GM12864 (cell line): Measurements from ENCODE around the gene MMP15.
A peak's percentile ranks its signal among the peaks of the same experiment; 100 is the strongest.

ENCODE experiments used
- DNase-seq: peaks from one replicate; pipeline ENCODE4 v3.0.0-alpha.2; 2011; ENCODE audit warnings: low read depth
- H3K4me3 ChIP-seq: 2 replicates; pipeline ENCODE4 v1.5.1; 2011; ENCODE audit warnings: mild to moderate bottlenecking, low read depth, low read length, control low read depth
- TF ChIP-seq, protein P1 (sequence below): IDR thresholded peaks from 2 replicates; pipeline ENCODE4 v1.5.1; 2011; ENCODE audit warnings: low read depth, mild to moderate bottlenecking, moderate library complexity, low read length, control low read depth, inconsistent platforms; ENCODE audit errors: missing control alignments

Gene MMP15

DNA sequence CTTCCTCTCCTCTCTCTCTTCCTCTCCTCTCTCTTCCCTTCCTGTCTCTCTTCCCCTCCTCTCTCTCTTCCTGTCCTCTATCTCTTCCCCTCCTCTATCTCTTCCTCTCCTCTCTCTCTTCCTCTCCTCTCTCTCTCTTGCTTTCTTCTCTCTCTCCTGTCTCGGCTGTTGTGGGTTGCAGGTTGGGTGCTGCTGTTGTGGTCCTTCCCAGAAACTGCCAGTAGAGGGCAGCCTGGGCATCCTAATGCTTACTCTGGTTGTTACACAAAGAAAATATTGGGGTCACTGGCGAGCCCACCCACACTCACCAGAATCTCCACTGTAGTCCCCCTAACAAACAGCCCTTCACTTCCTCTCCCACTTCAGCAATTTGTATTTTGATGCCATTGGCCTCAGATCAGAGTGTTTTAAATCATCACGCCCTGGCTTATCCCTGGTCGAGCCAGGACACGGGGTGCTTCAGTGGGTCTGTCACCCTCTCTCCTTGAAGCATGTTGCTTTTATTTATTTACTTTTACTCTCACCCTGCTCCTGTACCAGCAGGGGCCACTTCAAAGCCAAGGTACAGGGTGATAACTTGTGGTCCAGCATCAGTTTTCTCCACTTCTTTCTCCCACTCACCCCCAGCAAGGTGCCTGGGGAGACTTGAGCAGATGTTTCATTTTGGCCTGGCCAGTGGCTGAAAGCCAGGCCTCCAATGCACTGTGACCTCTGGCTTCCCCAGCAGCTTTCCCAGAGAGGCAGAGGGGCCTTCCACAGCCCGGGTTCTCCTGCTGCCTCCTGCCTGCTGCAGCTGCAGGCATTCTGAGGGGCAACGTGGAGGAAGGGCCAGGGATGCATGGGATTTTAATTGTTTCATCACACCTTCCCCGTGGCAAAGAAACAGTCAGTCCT lies 4.7 kb upstream of the MMP15 start:
- TF ChIP-seq, protein P1, sequence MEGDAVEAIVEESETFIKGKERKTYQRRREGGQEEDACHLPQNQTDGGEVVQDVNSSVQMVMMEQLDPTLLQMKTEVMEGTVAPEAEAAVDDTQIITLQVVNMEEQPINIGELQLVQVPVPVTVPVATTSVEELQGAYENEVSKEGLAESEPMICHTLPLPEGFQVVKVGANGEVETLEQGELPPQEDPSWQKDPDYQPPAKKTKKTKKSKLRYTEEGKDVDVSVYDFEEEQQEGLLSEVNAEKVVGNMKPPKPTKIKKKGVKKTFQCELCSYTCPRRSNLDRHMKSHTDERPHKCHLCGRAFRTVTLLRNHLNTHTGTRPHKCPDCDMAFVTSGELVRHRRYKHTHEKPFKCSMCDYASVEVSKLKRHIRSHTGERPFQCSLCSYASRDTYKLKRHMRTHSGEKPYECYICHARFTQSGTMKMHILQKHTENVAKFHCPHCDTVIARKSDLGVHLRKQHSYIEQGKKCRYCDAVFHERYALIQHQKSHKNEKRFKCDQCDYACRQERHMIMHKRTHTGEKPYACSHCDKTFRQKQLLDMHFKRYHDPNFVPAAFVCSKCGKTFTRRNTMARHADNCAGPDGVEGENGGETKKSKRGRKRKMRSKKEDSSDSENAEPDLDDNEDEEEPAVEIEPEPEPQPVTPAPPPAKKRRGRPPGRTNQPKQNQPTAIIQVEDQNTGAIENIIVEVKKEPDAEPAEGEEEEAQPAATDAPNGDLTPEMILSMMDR, result peak; percentile 76
- no peak overlapping the region for H3K4me3 ChIP-seq
- DNase-seq, result no peak

DNA sequence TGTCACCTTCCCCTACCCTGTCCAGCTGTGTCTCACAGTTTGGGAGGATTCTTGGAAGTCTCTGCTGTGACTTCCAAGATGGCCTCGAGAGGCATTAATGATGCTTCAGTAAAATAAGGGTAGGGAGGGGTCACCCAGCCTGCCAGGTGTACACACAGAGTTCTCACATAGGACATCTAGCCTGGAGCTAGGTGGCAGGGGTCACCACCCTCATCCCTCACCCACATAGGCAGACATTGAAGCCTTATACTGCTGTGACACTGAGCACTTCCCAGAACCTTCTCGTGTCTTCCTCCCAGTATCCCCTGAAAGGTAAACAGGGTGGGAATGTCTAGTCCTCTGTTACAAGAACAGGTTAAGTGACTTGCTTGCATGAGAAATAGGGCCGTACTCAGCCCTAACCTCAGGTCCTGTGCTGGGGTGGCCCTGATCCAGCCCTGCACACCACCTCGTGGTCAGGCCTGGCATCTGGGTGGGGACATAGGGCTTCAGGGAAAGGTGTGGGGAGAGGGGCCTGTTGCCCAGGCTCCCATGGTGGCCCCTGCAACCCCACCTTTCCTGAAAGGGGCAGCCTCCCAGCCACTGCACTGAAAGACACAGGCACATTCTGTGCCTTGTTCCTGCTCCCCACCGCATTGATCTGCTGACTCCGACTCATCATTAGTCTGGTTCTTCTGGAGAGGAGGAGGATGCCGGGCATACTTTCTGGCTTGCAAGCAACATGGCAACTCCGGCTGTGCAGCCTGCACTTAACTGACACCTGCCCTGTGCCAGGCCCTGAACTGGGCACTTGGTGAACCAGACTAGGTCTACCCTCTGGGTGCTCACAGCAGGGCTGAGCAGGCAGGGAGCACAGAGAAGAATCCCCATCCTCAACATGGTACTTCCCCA lies 3.6 kb upstream of the MMP15 start:
- H3K4me3 ChIP-seq, result no peak overlapping the region
- no peak for DNase-seq
- TF ChIP-seq, protein P1, result no peak

DNA sequence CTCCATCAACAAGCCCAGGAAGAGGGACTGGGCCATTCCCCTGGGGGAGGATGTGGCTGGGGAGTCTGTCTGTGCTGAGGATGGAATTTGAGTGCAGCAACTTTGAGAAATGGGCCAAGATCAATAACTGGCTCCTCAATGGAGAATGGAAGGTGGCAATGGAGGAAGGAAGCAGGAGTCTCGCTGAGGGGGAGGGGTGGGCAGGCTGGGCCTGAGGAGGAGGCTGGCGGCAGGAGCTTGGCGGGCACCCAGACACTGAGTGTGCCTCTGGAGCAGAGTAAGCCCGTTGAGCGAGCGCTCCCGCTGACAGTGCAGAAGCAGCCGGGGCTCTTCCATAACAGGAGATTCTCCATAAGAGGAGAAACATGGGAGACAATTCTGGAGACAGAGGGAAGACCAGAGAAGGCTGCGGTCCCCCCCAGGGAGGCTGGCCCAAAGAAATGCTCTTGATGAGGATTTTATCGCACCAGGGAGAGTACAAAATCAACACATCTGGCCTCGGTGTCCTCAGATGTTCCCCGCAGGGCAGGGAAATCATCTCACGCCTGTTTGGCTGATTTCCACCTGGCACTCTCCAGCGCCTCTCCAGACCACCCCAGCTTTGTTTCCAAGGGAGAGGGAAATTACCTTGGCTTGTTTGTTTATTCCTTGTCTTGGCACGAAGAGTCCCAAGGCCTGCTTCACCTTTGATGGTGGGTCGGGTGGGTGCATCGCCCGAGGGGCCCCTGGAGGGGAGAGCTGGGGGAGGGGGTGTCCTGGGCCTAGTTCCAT lies 2.8 kb upstream of the MMP15 start:
- TF ChIP-seq, protein P1, result no peak
- DNase-seq, result no peak
- H3K4me3 ChIP-seq, result no peak overlapping the region

DNA sequence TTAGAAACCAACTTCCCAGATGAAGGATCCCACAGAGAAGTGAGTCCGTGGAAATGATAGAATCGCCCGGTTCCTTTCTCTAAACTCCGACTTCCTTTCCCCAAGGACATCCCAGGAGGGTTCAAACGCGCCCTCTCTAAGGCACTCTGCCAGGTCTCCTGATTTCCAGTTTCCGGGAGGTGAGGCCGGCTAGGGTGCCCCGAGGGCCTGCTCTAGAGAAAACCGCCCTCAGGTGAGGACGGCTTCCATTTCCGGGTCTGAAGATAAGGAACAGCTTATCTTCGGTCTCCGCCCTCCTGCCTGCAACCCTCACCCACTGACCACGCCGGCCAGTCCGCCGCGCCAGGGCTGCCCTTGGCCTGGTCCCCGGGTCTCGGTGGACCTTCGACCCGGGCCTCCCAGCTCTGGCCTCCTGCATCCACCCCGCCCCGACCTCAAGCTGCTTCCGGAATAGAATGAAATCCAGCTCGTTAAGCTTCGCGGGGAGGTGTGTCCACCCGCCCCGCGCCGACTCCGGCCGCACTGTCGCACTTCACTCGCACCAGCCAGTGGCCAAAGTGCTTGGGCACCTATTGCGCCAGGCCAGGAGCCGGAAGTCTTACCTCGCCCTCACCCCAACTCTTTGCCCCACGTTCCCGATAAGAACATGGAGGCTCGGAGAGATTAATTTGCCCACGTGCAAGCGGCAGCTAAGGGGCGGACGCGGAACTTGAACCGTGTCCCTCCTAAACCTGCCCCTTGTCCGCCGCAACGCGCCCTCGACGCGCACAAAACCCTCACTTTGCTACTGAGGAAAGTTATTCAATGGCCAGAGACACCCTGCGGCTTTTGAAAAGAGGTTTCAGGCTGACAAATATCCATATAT lies 836 bp upstream of the MMP15 start:
- no peak for DNase-seq
- peak overlapping the region; percentile 58 for H3K4me3 ChIP-seq
- TF ChIP-seq, protein P1, result no peak

DNA sequence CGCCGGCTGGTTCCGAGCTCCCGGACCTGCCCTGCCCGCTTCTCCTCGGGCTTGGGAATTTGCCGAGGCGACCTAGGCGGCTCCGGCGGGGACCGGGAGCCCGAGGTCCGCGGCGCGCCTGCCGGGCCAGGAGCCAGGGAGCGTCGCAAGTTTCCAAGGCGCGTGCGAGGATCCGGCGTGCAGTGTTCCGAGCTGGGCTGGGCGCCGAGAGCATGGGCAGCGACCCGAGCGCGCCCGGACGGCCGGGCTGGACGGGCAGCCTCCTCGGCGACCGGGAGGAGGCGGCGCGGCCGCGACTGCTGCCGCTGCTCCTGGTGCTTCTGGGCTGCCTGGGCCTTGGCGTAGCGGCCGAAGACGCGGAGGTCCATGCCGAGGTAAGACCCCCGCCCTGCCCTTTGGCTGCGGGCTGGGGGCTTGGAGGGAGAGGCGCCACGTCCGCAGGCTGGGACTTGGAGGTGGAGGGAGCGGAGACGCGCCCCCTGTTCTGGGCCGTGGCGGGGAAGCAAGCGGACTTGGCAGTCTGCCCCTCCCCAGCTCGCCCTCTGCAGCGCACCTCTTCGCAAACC lies 668 bp downstream of the MMP15 start:
- TF ChIP-seq, protein P1, result no peak
- H3K4me3 ChIP-seq, result peak overlapping the region; percentile 58
- no peak for DNase-seq
